ENCODE results near the gene PPP4C.
A peak's percentile ranks its signal among the peaks of the same experiment; 100 is the strongest.
"Not testable (repeated sequence)": the region's sequence is repeated elsewhere in the genome, so short reads cannot be mapped to it uniquely, and the experiment has no call there.

PPP4C gene

DNA sequence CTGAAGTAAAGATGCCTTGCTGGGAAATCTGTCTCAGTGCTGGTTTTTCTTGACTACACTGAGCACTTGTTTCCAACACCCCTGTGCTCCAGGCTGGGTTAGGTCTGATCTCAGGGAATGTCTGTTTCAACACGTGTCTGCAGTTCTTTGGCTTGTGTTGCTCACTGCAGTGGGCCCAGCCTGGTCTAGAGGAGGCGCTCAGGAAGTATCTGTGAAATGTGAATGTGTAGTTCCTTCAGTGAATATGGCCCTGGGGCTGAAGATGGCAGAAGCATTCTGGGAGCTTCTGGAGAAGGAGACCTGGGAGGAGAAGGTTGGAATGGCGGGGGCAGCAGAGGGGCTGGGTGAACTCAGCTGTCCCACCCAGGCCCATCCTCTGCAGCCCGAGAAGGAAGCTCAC lies 28.3 kb downstream of the PPP4C start:
- DNase-seq: no peak

- DNase-seq: no peak
These were observed 28.7 kb downstream of the PPP4C start for GRCh38 chr16:30104492-30104891.

DNA sequence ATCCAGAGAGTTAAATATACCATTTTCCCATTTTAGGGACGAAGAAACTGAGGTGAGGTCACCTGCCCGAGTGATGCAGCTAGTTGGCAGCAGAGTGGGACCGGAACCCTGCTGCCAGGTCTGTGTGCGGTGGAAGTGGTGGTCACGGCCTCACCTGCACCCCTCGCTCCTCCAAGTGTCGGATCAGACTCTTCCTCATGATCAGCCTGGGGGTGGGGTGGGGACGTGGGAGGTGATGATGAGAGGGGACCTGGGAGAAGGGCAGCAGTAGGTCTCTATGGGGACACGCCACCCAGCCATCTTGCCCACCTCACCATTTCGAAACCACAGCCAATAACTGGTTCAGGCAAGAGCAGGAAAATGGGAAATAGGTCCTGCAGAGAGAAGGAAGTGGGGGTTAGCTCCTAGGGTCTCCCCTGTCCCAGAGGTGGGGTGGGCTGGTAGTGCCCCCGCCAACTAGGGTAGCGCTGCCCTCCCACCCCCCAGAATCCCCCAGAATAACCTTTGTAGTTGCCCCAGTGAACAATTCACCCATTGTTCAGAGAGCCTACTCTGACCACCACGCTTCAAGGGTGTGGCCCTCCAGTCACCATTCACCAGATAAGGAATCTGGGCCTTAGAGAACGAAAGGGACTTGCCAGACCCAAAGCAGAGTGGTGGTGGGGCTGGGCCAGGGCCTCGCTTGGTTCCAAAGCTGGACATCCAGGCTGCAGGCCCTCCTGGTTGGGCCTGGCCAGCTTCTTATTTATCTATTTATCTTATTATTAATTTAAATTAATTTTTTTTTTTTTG lies 32.5 kb downstream of the PPP4C start:
- no peak for DNase-seq

DNA sequence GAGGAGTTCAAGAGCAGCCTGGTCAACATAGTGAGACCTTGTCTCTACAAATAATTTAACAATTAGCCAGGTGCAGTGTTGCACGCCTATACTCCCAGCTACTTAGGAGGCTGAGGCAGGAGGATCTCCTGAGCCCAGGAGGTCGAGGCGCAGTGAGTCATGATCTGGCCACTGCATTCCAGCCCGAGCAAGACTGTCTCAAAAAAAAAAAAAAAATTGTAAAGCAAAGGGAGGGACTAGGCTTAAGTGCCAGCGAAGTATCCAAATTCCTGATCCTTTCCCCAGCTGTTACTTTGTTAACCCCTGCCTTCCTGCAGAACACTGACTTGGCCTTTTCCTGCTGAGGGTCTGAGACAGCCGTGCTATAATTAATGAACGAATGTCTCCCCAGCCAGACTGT lies 34.9 kb downstream of the PPP4C start:
- no peak for DNase-seq

GRCh38 chr16:30112197-30113030 lies 36.6 kb downstream of the PPP4C start:
- DNase-seq: peak; percentile 56 to 82 (median 57)

DNA sequence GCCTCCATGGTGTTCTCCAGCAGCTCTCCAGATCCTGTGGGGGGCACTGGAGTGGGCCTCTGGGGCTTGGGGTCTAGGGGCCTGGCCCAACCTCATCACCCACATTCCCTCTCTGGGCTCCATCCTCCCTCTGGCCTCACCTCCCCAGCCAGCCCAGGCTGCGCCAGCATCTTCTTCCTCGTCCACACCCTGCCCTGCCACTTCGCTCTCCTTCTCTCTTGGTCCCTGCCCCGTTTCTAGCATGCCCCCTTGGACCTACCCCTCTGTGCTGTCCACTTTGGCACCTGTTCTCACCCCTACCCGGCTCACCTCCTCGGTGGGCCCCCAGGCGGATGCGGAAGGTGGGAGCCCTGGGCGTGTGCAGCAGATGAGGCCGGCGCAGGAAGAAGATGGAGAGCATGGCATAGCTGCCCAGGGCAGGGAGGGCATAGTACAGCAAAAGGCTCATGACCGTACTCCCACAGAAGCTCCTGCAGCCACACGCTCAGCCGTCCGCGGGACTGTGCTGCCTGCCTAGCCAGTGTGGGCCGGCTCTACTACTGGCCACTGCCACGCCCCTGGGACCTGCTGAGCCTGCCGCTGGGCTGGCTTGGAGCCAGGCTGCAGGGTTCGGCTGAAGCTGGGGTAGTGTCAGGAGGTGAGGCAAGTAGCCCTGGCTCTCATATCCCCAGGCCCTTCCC lies 37.4 kb downstream of the PPP4C start, which contains the start of gene GDPD3:
GDPD3 (minus strand) TSS at position 507 of the 680 bp plus-strand sequence; CDS start at position 448, 59 bp downstream.
- DNase-seq: no peak

DNA sequence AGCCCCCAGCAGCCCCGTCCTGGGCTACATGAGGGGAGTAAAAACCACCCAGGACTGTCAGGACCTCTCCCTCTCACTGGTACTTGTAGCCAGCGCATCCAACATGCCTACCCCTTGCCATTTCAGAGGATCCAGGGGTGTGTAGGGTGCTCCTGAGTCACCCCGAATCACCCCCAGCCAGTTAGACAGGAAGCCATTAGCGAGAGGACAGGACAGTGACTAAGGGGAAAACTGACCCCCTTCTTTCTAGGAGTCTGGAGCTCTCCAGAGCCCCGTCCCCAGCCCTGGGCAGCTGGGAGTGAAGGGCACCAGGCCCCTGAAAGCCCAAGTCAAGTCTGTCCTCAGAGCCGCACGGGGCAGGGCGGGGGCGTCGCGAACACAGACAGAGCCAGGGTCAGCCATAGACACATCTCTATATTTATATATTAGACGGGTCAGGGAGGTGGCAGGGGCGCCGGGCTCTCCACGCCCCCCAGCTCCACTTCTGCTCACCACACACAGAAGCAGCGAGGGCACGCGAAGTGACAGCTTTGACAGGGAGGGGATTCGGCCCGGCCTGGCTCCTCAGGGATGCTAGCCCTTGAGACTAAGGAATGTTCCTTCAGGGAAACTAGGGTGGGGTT lies 38.0 kb downstream of the PPP4C start:
- no peak for DNase-seq

GRCh38 chr16:30114411-30114810 lies 38.6 kb downstream of the PPP4C start:
- no peak for DNase-seq

- not testable (repeated sequence) for DNase-seq
These were observed 39.0 kb downstream of the PPP4C start for GRCh38 chr16:30114833-30115232.

DNA sequence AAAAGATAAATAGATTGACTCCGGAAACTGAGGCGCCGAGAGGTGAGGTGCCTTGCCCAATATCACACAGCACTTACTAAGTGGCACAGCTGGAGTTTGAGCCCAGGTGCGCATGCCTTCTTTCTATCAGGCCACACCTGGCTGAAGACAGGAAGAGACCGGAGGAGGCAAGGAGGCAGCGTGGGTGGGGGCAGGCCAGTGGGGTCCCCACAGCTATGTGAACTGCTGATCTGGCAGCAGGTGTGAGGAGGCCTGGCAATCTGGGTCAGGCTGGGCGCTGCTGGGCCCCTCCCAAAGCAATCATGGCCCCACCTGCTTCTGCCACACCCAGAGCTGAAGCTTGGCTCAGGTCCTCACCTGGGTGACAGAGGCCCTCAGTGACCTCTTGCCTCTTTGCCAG lies 39.4 kb downstream of the PPP4C start:
- no peak for DNase-seq

DNA sequence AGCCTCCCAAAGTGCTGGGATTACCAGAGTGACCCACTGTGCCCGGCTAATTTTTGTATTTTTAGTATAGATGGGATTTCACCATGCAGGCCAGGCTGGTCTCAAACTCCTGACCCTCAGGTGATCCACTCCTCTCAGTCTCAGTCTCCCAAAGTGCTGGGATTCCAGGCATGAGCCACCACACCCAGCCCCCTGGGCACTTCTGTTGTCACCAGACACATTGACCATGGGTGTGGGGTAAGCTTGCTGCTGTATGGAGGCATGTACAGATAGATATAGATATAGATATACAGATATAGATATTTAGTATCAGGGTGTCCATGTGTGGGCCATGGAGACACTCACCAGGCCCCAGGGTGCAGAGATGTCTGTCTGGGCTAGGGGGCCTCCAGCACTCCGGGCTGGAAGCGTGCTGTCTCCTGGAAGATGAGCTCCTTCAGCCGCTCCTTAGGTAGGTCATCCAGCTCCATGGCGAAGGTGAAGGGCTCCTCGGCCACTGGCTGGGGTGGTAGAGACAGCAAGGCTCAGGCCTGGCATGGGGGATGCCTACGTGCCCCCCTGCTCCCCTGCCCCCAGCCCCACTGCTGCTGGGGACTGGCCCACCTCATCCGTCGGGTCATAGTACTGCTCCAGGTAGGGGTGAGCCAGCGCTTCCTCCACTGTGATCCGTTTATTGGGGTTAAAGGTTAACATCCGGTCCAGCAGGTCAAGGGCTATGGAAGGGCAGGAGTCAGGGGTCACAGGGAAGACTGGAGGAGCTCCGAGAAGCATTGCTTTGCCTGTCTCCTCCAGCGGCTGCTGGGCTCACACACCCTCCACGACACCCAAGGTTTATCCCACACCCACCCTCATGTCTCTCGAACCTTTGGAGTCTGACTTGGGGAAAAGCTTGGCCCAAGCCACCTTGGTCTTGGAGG lies 40.8 kb downstream of the PPP4C start:
- DNase-seq: no peak

GRCh38 chr16:30117768-30118167 lies 42.0 kb downstream of the PPP4C start:
- no peak for DNase-seq

GRCh38 chr16:30119428-30119827 lies 43.6 kb downstream of the PPP4C start:
- DNase-seq: no peak

- DNase-seq: no peak
These were observed 44.7 kb downstream of the PPP4C start for GRCh38 chr16:30120340-30121105.

- peak; percentile 28 to 43 (median 32) for DNase-seq
These were observed 46.2 kb downstream of the PPP4C start for GRCh38 chr16:30121741-30122571.

GRCh38 chr16:30122604-30123160 lies 46.9 kb downstream of the PPP4C start:
- peak in 1 of 3 donors; percentile 11 for DNase-seq

DNA sequence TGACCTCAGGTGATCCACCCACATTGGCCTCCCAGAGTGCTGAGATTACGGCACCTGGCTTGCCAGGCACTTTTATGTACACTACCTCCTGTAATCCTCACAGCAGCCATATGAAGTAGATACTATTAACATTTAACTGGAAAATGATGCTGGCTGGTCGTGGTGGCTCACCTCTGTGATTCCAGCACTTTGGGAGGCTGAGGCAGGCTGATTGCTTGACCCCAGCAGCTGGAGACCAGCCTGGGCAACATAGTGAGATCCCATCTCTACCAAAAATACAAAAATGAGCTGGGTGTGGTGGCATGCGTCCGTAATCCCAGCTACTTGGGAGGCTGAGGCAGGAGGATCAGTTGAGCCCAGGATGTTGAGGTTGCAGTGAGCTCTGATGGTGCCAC lies 49.2 kb downstream of the PPP4C start:
- no peak for DNase-seq

GRCh38 chr16:30125690-30126089 lies 49.9 kb downstream of the PPP4C start:
- not testable (repeated sequence) for DNase-seq

GRCh38 chr16:30127993-30128392 lies 52.2 kb downstream of the PPP4C start:
- DNase-seq: no peak

Data from suppressor macrophage treated with lipopolysaccharide for 1 hour (primary cell).